B cell (primary cell): Measurements from ENCODE around the gene RIPOR2.

ENCODE experiments used
- EZH2 ChIP-seq: IDR thresholded peaks from 2 replicates; pipeline ENCODE4 v1.6.1; 2012; ENCODE audit warnings: borderline replicate concordance, low read depth, mild to moderate bottlenecking, moderate library complexity, low read length; ENCODE audit not compliant: insufficient read depth, poor library complexity, severe bottlenecking
- TF ChIP-seq, protein P1 (sequence below): fragments of 200-600 bp; IDR thresholded peaks from one replicate; pipeline ENCODE4 v1.8.0; 2022; ENCODE audit warnings: antibody characterized with exemption, mild to moderate bottlenecking

DNA sequence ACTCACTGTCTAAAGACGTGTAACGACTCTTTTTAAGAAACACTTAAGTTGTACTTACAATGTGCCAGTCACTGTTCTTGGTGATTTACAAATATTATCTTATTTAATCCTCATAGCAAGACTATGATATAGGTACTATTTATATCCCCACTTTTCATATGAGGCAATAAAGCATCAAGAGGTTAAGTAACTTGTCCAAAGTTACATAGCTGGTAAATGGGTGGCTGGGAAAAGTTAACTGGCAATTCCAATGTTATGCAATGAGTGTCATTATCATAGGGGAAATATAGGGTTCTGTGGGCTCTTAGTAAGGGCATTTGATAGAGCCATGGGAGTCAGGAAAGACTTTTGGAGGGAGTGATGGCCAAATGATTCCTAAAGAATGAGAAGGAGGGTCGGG, 21.4 kb upstream of the RIPOR2 start:
- TF ChIP-seq EZH2, result no peak
- TF ChIP-seq, protein P1, sequence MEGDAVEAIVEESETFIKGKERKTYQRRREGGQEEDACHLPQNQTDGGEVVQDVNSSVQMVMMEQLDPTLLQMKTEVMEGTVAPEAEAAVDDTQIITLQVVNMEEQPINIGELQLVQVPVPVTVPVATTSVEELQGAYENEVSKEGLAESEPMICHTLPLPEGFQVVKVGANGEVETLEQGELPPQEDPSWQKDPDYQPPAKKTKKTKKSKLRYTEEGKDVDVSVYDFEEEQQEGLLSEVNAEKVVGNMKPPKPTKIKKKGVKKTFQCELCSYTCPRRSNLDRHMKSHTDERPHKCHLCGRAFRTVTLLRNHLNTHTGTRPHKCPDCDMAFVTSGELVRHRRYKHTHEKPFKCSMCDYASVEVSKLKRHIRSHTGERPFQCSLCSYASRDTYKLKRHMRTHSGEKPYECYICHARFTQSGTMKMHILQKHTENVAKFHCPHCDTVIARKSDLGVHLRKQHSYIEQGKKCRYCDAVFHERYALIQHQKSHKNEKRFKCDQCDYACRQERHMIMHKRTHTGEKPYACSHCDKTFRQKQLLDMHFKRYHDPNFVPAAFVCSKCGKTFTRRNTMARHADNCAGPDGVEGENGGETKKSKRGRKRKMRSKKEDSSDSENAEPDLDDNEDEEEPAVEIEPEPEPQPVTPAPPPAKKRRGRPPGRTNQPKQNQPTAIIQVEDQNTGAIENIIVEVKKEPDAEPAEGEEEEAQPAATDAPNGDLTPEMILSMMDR, result no peak
